ENCODE results near the gene GSG1L. TPM values are rescaled to one million over a fixed set of nuclear protein-coding genes. Genes with fewer than 3 reads are reported as not detected.
"Not testable (repeated sequence)": the region's sequence is repeated elsewhere in the genome, so short reads cannot be mapped to it uniquely, and the experiment has no call there.

The GSG1L gene
- total RNA-seq, 1 donor from 2014 or later = not detected

DNA sequence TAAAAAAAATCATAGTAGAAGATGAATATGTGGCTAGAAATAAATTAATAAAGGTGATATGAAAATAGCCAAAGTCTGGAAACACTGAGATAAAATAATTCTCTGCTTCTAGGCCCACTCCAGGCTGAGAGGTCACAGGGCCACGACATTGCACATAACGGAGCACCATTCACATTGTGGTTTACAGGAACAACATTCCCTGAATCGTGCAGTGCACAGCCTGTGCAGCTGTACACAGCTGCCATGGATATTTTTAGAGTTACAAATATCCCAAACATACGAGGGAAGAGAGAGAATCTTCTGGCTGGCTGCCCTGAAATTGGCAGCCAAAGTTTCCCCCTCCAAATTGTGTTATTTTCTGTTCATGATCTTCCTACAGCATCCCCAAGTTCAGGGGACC lies 68.8 kb downstream of the GSG1L start:
- no peaks in the 10 kb centered on the region for H3K36me3 Mint-ChIP-seq (ENCODE audit: low read depth)
- no peak overlapping the region for H3K27ac Mint-ChIP-seq
- H3K4me3 Mint-ChIP-seq = no peak overlapping the region
- peaks cover 13% of the 10 kb centered on the region for H3K9me3 Mint-ChIP-seq
- peaks cover 3% of the 10 kb centered on the region for H3K27me3 Mint-ChIP-seq (ENCODE audit: insufficient read depth)
- intact Hi-C loops (cut with micrococcal nuclease) = no loop called here
- H3K4me1 Mint-ChIP-seq (ENCODE audit: low read depth) = peaks cover 19% of the 10 kb centered on the region
- DNase-seq (ENCODE audit: low spot score) = no peak

GRCh38 chr16:27993587-27993986 lies 69.9 kb downstream of the GSG1L start:
- Mint-ChIP-seq H3K4me1 (ENCODE audit: low read depth) (peaks cover 19% of the 10 kb centered on the region), H3K27ac (no peak overlapping the region), H3K36me3 (ENCODE audit: low read depth) (no peaks in the 10 kb centered on the region), H3K27me3 (ENCODE audit: insufficient read depth) (peaks cover 2% of the 10 kb centered on the region), H3K4me3 (no peak overlapping the region), H3K9me3 (peaks cover 13% of the 10 kb centered on the region)
- intact Hi-C loops (cut with micrococcal nuclease) = no loop called here
- DNase-seq (ENCODE audit: low spot score) = no peak

DNA sequence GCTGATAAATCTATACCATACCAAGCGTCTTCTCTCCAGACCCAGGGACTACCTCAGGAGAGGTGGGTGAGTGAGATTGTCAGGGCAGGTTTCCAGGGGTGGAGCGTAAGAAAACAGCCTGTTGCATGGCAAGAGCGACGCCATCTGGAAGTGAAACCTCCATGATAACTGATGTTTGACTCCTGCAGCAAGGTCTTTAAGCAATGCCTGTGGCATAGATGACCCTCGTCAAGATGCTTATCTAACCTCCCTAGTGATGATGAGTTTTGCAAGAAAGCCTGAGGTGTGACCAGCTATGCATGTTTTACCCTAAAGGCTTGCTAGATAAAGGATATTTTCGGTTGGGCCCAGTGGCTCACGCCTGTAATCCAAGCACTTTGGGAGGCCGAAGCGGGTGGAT lies 71.6 kb downstream of the GSG1L start:
- Mint-ChIP-seq H3K27me3 (ENCODE audit: insufficient read depth) (peaks cover 2% of the 10 kb centered on the region), H3K4me3 (no peak overlapping the region), H3K9me3 (peaks cover 13% of the 10 kb centered on the region), H3K27ac (no peak overlapping the region), H3K36me3 (ENCODE audit: low read depth) (no peaks in the 10 kb centered on the region), H3K4me1 (ENCODE audit: low read depth) (peaks cover 19% of the 10 kb centered on the region)
- intact Hi-C loops (cut with micrococcal nuclease) = no loop called here
- DNase-seq (ENCODE audit: low spot score) = no peak

DNA sequence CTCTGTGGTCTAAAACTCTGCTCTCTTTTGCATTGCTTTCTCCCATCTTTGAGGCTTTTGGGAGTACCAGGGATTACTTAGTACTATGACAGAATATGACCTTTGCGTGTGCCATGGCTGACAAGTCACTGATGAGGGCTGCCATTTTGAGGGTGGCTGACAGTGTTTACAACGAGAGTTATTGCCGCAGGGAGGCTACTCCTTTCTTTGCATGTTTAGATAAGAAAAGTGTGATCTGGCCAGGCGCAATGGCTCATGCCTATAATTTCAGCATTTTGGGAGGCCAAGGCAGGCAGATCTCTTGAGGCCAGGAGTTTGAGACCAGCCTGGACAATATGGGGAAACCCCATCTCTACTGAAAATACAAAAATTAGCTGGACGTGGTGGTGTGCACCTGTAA lies 77.5 kb downstream of the GSG1L start:
- H3K4me3 Mint-ChIP-seq = no peak overlapping the region
- no peak for DNase-seq (ENCODE audit: low spot score)

DNA sequence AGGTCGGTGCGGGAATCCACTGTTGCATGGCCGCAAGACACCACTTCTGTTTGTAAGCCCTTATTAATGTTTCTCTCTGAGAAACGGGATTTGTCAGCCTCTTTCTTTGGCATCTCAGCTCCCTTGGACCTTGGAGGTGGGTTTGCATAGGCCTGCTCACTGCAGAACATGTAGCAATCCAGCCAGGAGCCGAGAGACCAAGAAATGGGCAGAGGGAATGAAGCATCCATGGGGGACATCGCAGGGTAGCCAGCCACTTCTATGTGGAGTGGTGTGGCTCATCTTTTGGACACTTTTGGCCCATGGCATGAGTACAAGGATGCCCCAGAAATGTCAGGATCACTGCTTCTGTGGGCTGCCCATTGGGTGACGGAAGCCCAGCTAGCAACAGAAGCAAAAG lies 79.4 kb downstream of the GSG1L start:
- Mint-ChIP-seq H3K27me3 (ENCODE audit: insufficient read depth) (peaks cover 5% of the 10 kb centered on the region), H3K4me3 (no peak overlapping the region), H3K9me3 (no peaks in the 10 kb centered on the region), H3K4me1 (ENCODE audit: low read depth) (no peaks in the 10 kb centered on the region), H3K36me3 (ENCODE audit: low read depth) (no peaks in the 10 kb centered on the region), H3K27ac (no peak overlapping the region)
- intact Hi-C loops (cut with micrococcal nuclease) = no loop called here
- no peak for DNase-seq (ENCODE audit: low spot score)

More for the DNA sequence above, 77.5 kb downstream of the GSG1L start:
- Mint-ChIP-seq H3K36me3 (ENCODE audit: low read depth) (no peaks in the 10 kb centered on the region), H3K4me1 (ENCODE audit: low read depth) (no peaks in the 10 kb centered on the region), H3K27ac (no peak overlapping the region), H3K9me3 (no peaks in the 10 kb centered on the region), H3K27me3 (ENCODE audit: insufficient read depth) (peaks cover 6% of the 10 kb centered on the region)
- intact Hi-C loops (cut with micrococcal nuclease) = no loop called here

DNA sequence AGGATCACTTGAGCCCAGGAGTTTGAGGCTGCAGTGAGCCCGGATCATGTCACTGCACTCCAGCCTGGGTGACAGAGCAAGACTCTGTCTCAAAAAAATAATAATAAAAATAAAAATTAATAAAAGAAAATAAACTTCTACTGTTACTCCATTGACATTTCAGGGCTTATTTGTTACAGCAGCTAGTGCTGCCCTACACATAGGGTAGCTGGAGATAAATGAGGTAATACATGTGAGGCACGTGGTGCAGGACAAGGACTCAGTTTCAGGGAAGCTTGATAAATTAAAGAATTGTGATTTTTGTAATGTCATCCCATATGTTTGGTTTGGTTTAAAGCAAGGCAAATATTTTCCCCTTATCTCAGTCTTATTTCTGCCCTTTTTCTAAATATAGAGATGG lies 80.3 kb downstream of the GSG1L start:
- no peak for DNase-seq (ENCODE audit: low spot score)
- H3K4me1 Mint-ChIP-seq (ENCODE audit: low read depth) = no peaks in the 10 kb centered on the region
- H3K36me3 Mint-ChIP-seq (ENCODE audit: low read depth) = no peaks in the 10 kb centered on the region
- intact Hi-C loops (cut with micrococcal nuclease) = no loop called here
- no peaks in the 10 kb centered on the region for H3K9me3 Mint-ChIP-seq
- H3K27ac Mint-ChIP-seq = no peak overlapping the region
- no peak overlapping the region for H3K4me3 Mint-ChIP-seq
- H3K27me3 Mint-ChIP-seq (ENCODE audit: insufficient read depth) = peaks cover 4% of the 10 kb centered on the region

DNA sequence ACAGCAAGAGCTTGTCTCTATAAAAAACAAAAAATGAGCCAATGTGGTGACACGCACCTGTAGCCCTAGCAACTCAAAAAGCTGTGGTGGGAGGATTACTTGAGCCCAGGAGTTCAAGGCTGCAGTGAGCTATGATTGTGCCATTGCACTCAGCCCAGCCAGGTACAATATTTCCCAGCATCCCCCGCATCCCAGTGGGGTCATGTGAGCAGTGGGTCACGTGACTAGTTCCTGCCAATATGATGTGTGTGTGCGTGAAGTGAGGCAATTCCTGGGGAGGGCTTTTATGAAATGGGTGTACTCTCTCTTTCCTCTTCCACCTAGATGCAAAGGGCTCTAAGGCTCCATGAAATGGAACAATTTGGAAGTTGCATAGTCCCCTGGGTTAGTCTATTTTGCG lies 81.3 kb downstream of the GSG1L start:
- H3K4me3 Mint-ChIP-seq = no peak overlapping the region
- H3K9me3 Mint-ChIP-seq = no peaks in the 10 kb centered on the region
- intact Hi-C loops (cut with micrococcal nuclease) = no loop called here
- H3K36me3 Mint-ChIP-seq (ENCODE audit: low read depth) = no peaks in the 10 kb centered on the region
- no peak for DNase-seq (ENCODE audit: low spot score)
- H3K27ac Mint-ChIP-seq = no peak overlapping the region
- peaks cover 4% of the 10 kb centered on the region for H3K27me3 Mint-ChIP-seq (ENCODE audit: insufficient read depth)
- H3K4me1 Mint-ChIP-seq (ENCODE audit: low read depth) = no peaks in the 10 kb centered on the region

GRCh38 chr16:27980919-27981700 lies 82.4 kb downstream of the GSG1L start:
- intact Hi-C loops (cut with micrococcal nuclease) = no loop called here
- Mint-ChIP-seq H3K4me3 (no peak overlapping the region), H3K4me1 (ENCODE audit: low read depth) (no peaks in the 10 kb centered on the region), H3K27me3 (ENCODE audit: insufficient read depth) (peaks cover 4% of the 10 kb centered on the region), H3K36me3 (ENCODE audit: low read depth) (no peaks in the 10 kb centered on the region), H3K9me3 (no peaks in the 10 kb centered on the region), H3K27ac (no peak overlapping the region)
- no peak for DNase-seq (ENCODE audit: low spot score)

- DNase-seq (ENCODE audit: low spot score) = no peak
- Mint-ChIP-seq H3K9me3 (no peaks in the 10 kb centered on the region), H3K4me3 (no peak overlapping the region), H3K36me3 (ENCODE audit: low read depth) (no peaks in the 10 kb centered on the region), H3K4me1 (ENCODE audit: low read depth) (no peaks in the 10 kb centered on the region), H3K27me3 (ENCODE audit: insufficient read depth) (peaks cover 4% of the 10 kb centered on the region), H3K27ac (no peak overlapping the region)
- intact Hi-C loops (cut with micrococcal nuclease) = no loop called here
These were observed 83.3 kb downstream of the GSG1L start for GRCh38 chr16:27980076-27980775.

DNA sequence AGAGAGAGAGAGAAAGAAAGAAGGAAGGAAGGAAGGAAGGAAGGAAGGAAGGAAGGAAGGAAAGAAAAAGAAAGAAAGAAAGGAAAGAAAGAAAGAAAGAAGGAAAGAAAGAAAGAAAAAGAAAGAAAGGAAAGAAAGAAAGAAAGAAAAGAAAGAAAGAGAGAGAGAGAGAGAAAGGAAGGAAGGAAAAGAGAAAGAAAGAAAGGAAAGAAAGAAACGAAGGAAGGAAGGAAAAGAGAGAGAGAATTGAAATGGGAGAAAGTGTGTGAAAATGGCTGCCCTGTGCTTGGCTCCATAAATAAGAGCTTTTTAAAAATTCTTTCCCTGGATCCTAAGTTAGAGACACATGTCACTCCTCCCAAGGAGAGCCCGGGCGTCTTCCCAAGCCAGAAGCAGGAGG lies 83.8 kb downstream of the GSG1L start:
- intact Hi-C loops (cut with micrococcal nuclease); DNase-seq (ENCODE audit: low spot score); H3K27ac Mint-ChIP-seq; H3K27me3 Mint-ChIP-seq (ENCODE audit: insufficient read depth); H3K4me3 Mint-ChIP-seq; H3K9me3 Mint-ChIP-seq; H3K36me3 Mint-ChIP-seq (ENCODE audit: low read depth); H3K4me1 Mint-ChIP-seq (ENCODE audit: low read depth): not testable (repeated sequence)

- H3K4me3 Mint-ChIP-seq = no peak overlapping the region
- intact Hi-C loops (cut with micrococcal nuclease) = no loop called here
- no peak for DNase-seq (ENCODE audit: low spot score)
- H3K27me3 Mint-ChIP-seq (ENCODE audit: insufficient read depth) = peaks cover 4% of the 10 kb centered on the region
- no peaks in the 10 kb centered on the region for H3K4me1 Mint-ChIP-seq (ENCODE audit: low read depth)
- H3K36me3 Mint-ChIP-seq (ENCODE audit: low read depth) = no peaks in the 10 kb centered on the region
- H3K9me3 Mint-ChIP-seq = no peaks in the 10 kb centered on the region
- no peak overlapping the region for H3K27ac Mint-ChIP-seq
These were observed 84.6 kb downstream of the GSG1L start for GRCh38 chr16:27978876-27979275.

DNA sequence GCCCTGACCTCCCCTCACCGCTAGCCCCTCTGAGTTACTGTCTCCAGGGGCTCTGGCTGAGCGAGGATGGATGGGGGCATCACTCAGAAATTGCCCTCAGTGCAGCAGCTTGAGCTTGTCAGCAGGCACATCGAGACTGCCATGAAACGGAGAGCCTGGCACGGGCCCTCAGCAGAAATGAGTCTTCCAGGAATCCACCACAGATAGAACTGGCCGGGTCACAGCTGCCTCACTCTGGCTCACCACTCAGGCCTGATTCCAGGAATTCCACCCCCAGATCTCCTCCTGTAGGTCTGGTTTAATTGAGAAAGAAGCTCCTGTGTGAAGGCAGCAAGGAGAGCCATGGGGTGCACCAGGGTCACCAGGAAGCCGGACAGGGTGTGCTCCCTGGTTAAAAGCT lies 85.5 kb downstream of the GSG1L start:
- Mint-ChIP-seq H3K36me3 (ENCODE audit: low read depth) (no peaks in the 10 kb centered on the region), H3K4me3 (no peak overlapping the region), H3K27ac (no peak overlapping the region), H3K27me3 (ENCODE audit: insufficient read depth) (peaks cover 4% of the 10 kb centered on the region), H3K9me3 (no peaks in the 10 kb centered on the region), H3K4me1 (ENCODE audit: low read depth) (no peaks in the 10 kb centered on the region)
- intact Hi-C loops (cut with micrococcal nuclease) = no loop called here
- DNase-seq (ENCODE audit: low spot score) = no peak

- Mint-ChIP-seq H3K27me3 (ENCODE audit: insufficient read depth) (no peaks in the 10 kb centered on the region), H3K27ac (no peak overlapping the region), H3K36me3 (ENCODE audit: low read depth) (no peaks in the 10 kb centered on the region), H3K4me1 (ENCODE audit: low read depth) (no peaks in the 10 kb centered on the region), H3K4me3 (no peak overlapping the region), H3K9me3 (no peaks in the 10 kb centered on the region)
- intact Hi-C loops (cut with micrococcal nuclease) = no loop called here
- DNase-seq (ENCODE audit: low spot score) = no peak
These were observed 86.5 kb downstream of the GSG1L start for GRCh38 chr16:27976990-27977389.

Measured in activated T-helper 1 cell treated with anti-CD3 and anti-CD28 coated beads, Interleukin-12 subunit alpha, Interleukin-12 subunit beta, Interleukin-2, Interleukin-4 antibody, amounts not matched to agents 30 ng/mL and 10 ng/mL and 1 ng/mL, durations not matched to agents 14 hours and 24 hours and 36 hours (primary cell).